Stimulated activated CD4-positive, alpha-beta T cell treated with anti-CD3 and anti-CD28 coated beads, Interleukin-1b, Interleukin-23, amount 100 ng/mL, for 24 hours (primary cell): ENCODE results near the gene MRPL1.

ENCODE experiments used
- DNase-seq, 4 experiments: peaks; one replicate each; pipeline ENCODE4 v3.0.0-alpha.2; 2020; ENCODE audit warnings: low read depth in 4 of 4, low spot score in 1 of 4

Gene MRPL1

GRCh38 chr4:77862478-77863216, at the start of gene MRPL1:
Gene MRPL1, plus strand, starts transcription at chr4:77862830. Its CDS starts 19 bp downstream, at chr4:77862849.
- peak; percentile 60 to 83 (median 72) for DNase-seq

GRCh38 chr4:77815636-77816035, 47.0 kb upstream of the MRPL1 start:
- DNase-seq: no peak

GRCh38 chr4:77816546-77816945, 46.1 kb upstream of the MRPL1 start:
- no peak for DNase-seq

GRCh38 chr4:77817304-77818072, 45.1 kb upstream of the MRPL1 start:
- DNase-seq: no peak

GRCh38 chr4:77818073-77818601, 44.5 kb upstream of the MRPL1 start:
- peak in 1 of 4 experiments; percentile 13 for DNase-seq

- DNase-seq: peak; percentile 54 to 68 (median 56)
Observed at GRCh38 chr4:77818602-77819403, 43.8 kb upstream of the MRPL1 start, which contains the start of gene CNOT6L. Gene CNOT6L, minus strand, starts transcription at chr4:77819368. Its CDS starts 60 bp downstream, at chr4:77819308.

GRCh38 chr4:77819404-77819842, 43.2 kb upstream of the MRPL1 start:
- peak in 3 of 4 experiments; percentile 12 to 20 (median 13) for DNase-seq

- peak; percentile 88 to 94 (median 92) for DNase-seq
Observed at GRCh38 chr4:77819843-77820648, 42.6 kb upstream of the MRPL1 start.

- no peak for DNase-seq
Observed at GRCh38 chr4:77820649-77821561, 41.7 kb upstream of the MRPL1 start.

- DNase-seq: peak in 1 of 4 experiments; percentile 13
Observed at GRCh38 chr4:77821775-77822174, 40.9 kb upstream of the MRPL1 start.

GRCh38 chr4:77826275-77826674, 36.4 kb upstream of the MRPL1 start:
- no peak for DNase-seq

GRCh38 chr4:77827343-77827742, 35.3 kb upstream of the MRPL1 start:
- no peak for DNase-seq

- no peak for DNase-seq
Observed at GRCh38 chr4:77833126-77833724, 29.4 kb upstream of the MRPL1 start.

- no peak for DNase-seq
Observed at GRCh38 chr4:77834403-77834802, 28.2 kb upstream of the MRPL1 start.

GRCh38 chr4:77843628-77844027, 19.0 kb upstream of the MRPL1 start:
- DNase-seq: no peak

- DNase-seq: no peak
Observed at GRCh38 chr4:77844363-77844762, 18.3 kb upstream of the MRPL1 start.

GRCh38 chr4:77845400-77845799, 17.2 kb upstream of the MRPL1 start:
- no peak for DNase-seq

GRCh38 chr4:77845929-77846328, 16.7 kb upstream of the MRPL1 start:
- no peak for DNase-seq

- DNase-seq: no peak
Observed at GRCh38 chr4:77848508-77848907, 14.1 kb upstream of the MRPL1 start.
